Neutrophil (primary cell): ENCODE results near the gene GPR35.

Experiments
- H3K27ac ChIP-seq: fragments of 200-600 bp; sonication (generic); 2 replicates; pipeline ENCODE4 v1.5.1; 2016; ENCODE audit warnings: mild to moderate bottlenecking, moderate library complexity
- H3K27me3 ChIP-seq: fragments of 200-600 bp; sonication (generic); 2 replicates; pipeline ENCODE4 v1.6.0; 2016; ENCODE audit warnings: mild to moderate bottlenecking
- H3K36me3 ChIP-seq: fragments of 200-600 bp; sonication (generic); 2 replicates; pipeline ENCODE4 v1.5.1; 2017
- H3K4me1 ChIP-seq, 2 experiments: fragments of 200-600 bp in 1 of 2; sonication (generic) in 1 of 2; 1 replicate in 1 of 2; 2 replicates in 1 of 2; pipeline versions ENCODE4 v1.5.1 to v1.6.1; 2013 to 2016; ENCODE audit warnings: low read depth in 1 of 2, low read length in 1 of 2, mild to moderate bottlenecking in 1 of 2, moderate library complexity in 1 of 2; ENCODE audit not compliant: control insufficient read depth in 1 of 2, insufficient read depth in 1 of 2
- H3K4me3 ChIP-seq, 2 experiments: fragments of 200-600 bp in 1 of 2; sonication (generic) in 1 of 2; 1 replicate in 1 of 2; 2 replicates in 1 of 2; pipeline ENCODE4 v1.5.1; 2013 to 2016; ENCODE audit warnings: low read depth in 1 of 2, low read length in 1 of 2, mild to moderate bottlenecking in 1 of 2, moderate library complexity in 1 of 2
- H3K9me3 ChIP-seq: fragments of 200-600 bp; sonication (generic); 2 replicates; pipeline ENCODE4 v1.5.1; 2016
- CTCF ChIP-seq: fragments of 200-600 bp; sonication (generic); IDR thresholded peaks from 2 replicates; pipeline ENCODE4 v1.5.1; 2016; ENCODE audit warnings: antibody characterized with exemption

GPR35 gene

GRCh38 chr2:240635121-240635997 is 10.1 kb downstream of the GPR35 start:
- Histone ChIP-seq H3K4me3 (no peak overlapping the region), H3K27me3 (no peaks in the 10 kb centered on the region), H3K36me3 (no peaks in the 10 kb centered on the region), H3K9me3 (no peaks in the 10 kb centered on the region), H3K27ac (no peak overlapping the region), H3K4me1 (no peaks in the 10 kb centered on the region)
- TF ChIP-seq CTCF = no peak

DNA sequence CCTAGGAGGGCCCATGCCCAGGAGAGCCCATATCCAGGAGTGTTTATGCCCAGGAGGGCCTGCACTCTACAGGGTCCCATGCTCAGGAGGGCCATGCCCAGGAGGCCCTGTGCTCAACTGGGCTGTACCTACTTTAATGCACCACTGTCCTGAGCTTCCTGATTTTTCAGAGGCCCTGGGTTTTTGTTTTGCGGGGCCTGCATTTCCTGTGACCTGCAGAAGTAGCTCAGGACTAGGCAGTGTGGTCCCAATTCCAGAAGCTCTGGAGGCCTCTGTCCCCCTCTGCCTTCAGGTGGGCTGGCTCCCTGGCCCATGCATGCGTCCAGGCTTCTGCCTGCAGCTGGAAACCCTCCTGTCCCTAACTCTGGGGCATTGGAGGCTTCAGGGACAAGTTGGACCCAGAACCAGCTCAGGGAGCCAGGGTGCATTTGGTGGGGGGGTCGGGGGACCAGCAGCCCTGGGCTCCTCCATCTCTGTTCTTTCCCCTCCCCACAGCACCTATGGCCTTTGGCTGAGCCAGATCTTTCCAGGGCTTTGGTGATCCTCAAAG is 10.8 kb downstream of the GPR35 start:
- Histone ChIP-seq H3K4me1 (no peaks in the 10 kb centered on the region), H3K36me3 (no peaks in the 10 kb centered on the region), H3K4me3 (no peak overlapping the region), H3K27ac (no peak overlapping the region), H3K27me3 (no peaks in the 10 kb centered on the region), H3K9me3 (no peaks in the 10 kb centered on the region)
- no peak for TF ChIP-seq CTCF

- Histone ChIP-seq H3K36me3 (no peaks in the 10 kb centered on the region), H3K27me3 (no peaks in the 10 kb centered on the region), H3K27ac (no peak overlapping the region), H3K4me1 (no peaks in the 10 kb centered on the region), H3K9me3 (no peaks in the 10 kb centered on the region), H3K4me3 (no peak overlapping the region)
- no peak for TF ChIP-seq CTCF
Observed at GRCh38 chr2:240636563-240637115, 11.4 kb downstream of the GPR35 start.

DNA sequence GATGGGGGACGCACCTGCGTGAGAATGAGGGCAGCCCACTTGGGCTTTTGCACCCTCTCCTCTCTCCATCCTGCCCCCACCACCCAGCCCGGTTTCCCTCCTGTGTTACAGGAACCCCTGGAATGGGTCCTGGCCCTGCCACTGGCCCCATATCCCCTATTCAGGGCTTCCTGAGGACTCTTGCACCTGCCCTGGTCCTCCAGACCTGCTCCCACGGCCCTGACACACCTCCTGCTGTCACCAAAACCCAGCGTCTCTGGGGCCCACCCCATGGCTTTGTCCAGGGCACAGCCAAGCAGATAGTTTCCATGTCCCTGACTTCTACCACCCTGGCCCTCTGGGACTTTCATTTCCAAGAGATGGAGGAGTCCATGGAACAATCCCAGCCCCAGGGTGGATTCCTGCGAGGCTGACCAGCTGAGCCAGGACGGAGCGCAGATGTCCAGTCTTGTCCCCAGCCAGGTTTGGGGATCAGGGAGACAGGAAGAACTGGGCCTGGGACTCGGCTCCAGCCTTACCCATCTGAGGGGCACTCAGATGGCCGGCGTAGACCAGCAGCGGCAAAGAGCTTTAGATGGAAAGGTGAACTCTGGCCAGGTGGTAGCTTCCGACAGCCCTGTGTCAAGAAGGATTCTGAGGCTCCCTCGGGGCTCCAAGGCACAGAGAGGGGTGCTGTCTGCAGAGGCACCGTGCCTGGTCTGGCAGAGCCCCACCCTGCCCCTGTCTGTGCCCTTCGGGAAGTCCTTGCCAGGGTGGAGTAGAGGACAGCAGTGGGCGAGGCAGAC is 12.0 kb downstream of the GPR35 start:
- Histone ChIP-seq H3K4me1 (no peaks in the 10 kb centered on the region), H3K27ac (no peak overlapping the region), H3K4me3 (no peak overlapping the region), H3K27me3 (no peaks in the 10 kb centered on the region), H3K9me3 (no peaks in the 10 kb centered on the region), H3K36me3 (no peaks in the 10 kb centered on the region)
- TF ChIP-seq CTCF = no peak

GRCh38 chr2:240637901-240638345 is 12.6 kb downstream of the GPR35 start:
- Histone ChIP-seq H3K27me3 (no peaks in the 10 kb centered on the region), H3K36me3 (no peaks in the 10 kb centered on the region), H3K4me3 (no peak overlapping the region), H3K27ac (no peak overlapping the region), H3K9me3 (no peaks in the 10 kb centered on the region), H3K4me1 (no peaks in the 10 kb centered on the region)
- no peak for TF ChIP-seq CTCF
